K562 (cell line): ENCODE results near the gene EXD2. TPM values are rescaled to one million over a fixed set of nuclear protein-coding genes. Genes with fewer than 3 reads are reported as not detected.

ENCODE experiments used
- ATAC-seq: fragments of 200-7000 bp; cut with Tn5 transposase; 3 replicates; pipeline ENCODE4 v1.9.1; 2020; ENCODE audit warnings: moderate library complexity
- BruUV-seq: library from RNA; stranded (reverse); fragments of 400-500 nt; replicated peaks from 2 replicates; lab custom pipeline; 2021; lab: Mats Ljungman, UMichigan
- CTCF ChIA-PET: fragments of 300-600 bp; formaldehyde crosslinking; extraction: SDS; loops from one replicate; lab custom pipeline; 2021; ENCODE audit warnings: low intra/inter-chr PET ratio; lab: Yijun Ruan, JAX
- POLR2A ChIA-PET: fragments of 300-600, 350-650 bp; sonication (Branson Sonifier 250); formaldehyde crosslinking; extraction: SDS; loops from one replicate; lab custom pipeline; 2021; ENCODE audit warnings: antibody characterized with exemption, inconsistent platforms; lab: Yijun Ruan, JAX
- DNase-seq, 4 experiments: peaks; one replicate each; pipeline versions ENCODE4 v3.0.0 to v3.0.0-alpha.2; 2011 to 2018; ENCODE audit warnings: low spot score in 3 of 4, mixed read lengths in 3 of 4; ENCODE audit errors: extremely low read depth in 1 of 4
- FAIRE-seq: peaks from 2 replicates; lab custom pipeline; 2011; peaks lifted over from hg19 to GRCh38; lab: Jason Lieb, UNC
- H2AFZ ChIP-seq: 2 replicates; pipeline ENCODE4 v1.6.0; 2011; ENCODE audit warnings: low read depth, low read length, control low read depth, inconsistent platforms
- H3K27ac ChIP-seq: fragments of 200-600 bp; 3 replicates; pipeline ENCODE4 v1.8.0; 2011; ENCODE audit warnings: low read depth, mild to moderate bottlenecking, control low read depth, inconsistent platforms, low read length, moderate library complexity, mixed read lengths; ENCODE audit errors: extremely low read depth
- H3K27me3 ChIP-seq, 2 experiments: fragments of 300-600 bp in 1 of 2; 2 replicates in 1 of 2; 3 replicates in 1 of 2; pipeline versions ENCODE4 v1.6.0 to v1.8.0; 2011; ENCODE audit warnings: inconsistent platforms in 2 of 2, low read length in 2 of 2, mild to moderate bottlenecking in 1 of 2, mixed read lengths in 1 of 2, moderate library complexity in 1 of 2; ENCODE audit not compliant: control insufficient read depth in 2 of 2, insufficient read depth in 2 of 2
- H3K36me3 ChIP-seq: fragments of 300-600 bp; 3 replicates; pipeline ENCODE4 v1.8.0; 2011; ENCODE audit warnings: mild to moderate bottlenecking, low read length, inconsistent platforms; ENCODE audit not compliant: control insufficient read depth, insufficient read depth
- H3K4me1 ChIP-seq, 2 experiments: fragments of 200-600 bp in 1 of 2; replicated peaks in 1 of 2; 2 replicates in 1 of 2; 3 replicates in 1 of 2; pipeline versions ENCODE4 v1.5.1 to v1.8.0; 2011; ENCODE audit warnings: inconsistent platforms in 2 of 2, low read length in 2 of 2, mild to moderate bottlenecking in 1 of 2, mixed read lengths in 1 of 2, moderate library complexity in 1 of 2; ENCODE audit not compliant: control insufficient read depth in 2 of 2, insufficient read depth in 2 of 2
- H3K4me2 ChIP-seq: 2 replicates; pipeline ENCODE4 v1.6.1; 2011; ENCODE audit warnings: low read length, control low read depth, inconsistent platforms, mixed read lengths; ENCODE audit not compliant: insufficient read depth
- H3K4me3 ChIP-seq: fragments of 200-600 bp; sonication (generic), shearing (Covaris generic); 2 replicates; pipeline ENCODE4 v1.5.1; 2016; ENCODE audit warnings: control low read depth, inconsistent platforms
- H3K79me2 ChIP-seq: fragments of 200-600 bp; 3 replicates; pipeline ENCODE4 v1.8.0; 2011; ENCODE audit warnings: low read length, inconsistent platforms; ENCODE audit not compliant: control insufficient read depth, insufficient read depth
- H3K9ac ChIP-seq, 2 experiments: 2 replicates each; pipeline versions ENCODE4 v1.6.0 to v1.6.1; 2011; ENCODE audit warnings: low read depth in 2 of 2, low read length in 2 of 2, control low read depth in 1 of 2, inconsistent platforms in 1 of 2, mild to moderate bottlenecking in 1 of 2, mixed read lengths in 1 of 2; ENCODE audit not compliant: insufficient read depth in 1 of 2
- H3K9me1 ChIP-seq: one replicate; pipeline ENCODE4 v1.6.0; 2011; ENCODE audit warnings: inconsistent platforms, mild to moderate bottlenecking, low read length, moderate library complexity; ENCODE audit not compliant: control insufficient read depth, insufficient read depth
- H3K9me3 ChIP-seq: replicated peaks from 2 replicates; pipeline ENCODE4 v1.5.1; 2011; ENCODE audit warnings: low read depth, low read length, inconsistent platforms; ENCODE audit not compliant: control insufficient read depth, insufficient read depth
- H4K20me1 ChIP-seq: replicated peaks from 2 replicates; pipeline ENCODE4 v1.6.1; 2011; ENCODE audit warnings: low read length, inconsistent platforms, mixed read lengths; ENCODE audit not compliant: control insufficient read depth, insufficient read depth
- BACH1 ChIP-seq: fragments of 200-800 bp; sonication (Bioruptor generic); IDR thresholded peaks from 2 replicates; pipeline ENCODE4 v1.6.1; 2016; ENCODE audit warnings: missing genetic modification characterization, missing compliant biosample characterization
- BRD9 ChIP-seq: fragments of 450-650 bp; IDR thresholded peaks from 2 replicates; pipeline ENCODE4 v1.6.1; 2018; ENCODE audit warnings: low read depth; ENCODE audit not compliant: partially characterized antibody
- MYC ChIP-seq, 2 experiments: fragments of 250-450 bp in 1 of 2; sonication (Bioruptor Pico) in 1 of 2; IDR thresholded peaks; 2 replicates each; pipeline versions ENCODE4 v1.5.1 to v1.6.1; 2012 to 2021; ENCODE audit warnings: low read depth in 2 of 2, borderline replicate concordance in 1 of 2, improper control_type of control experiment in 1 of 2, low read length in 1 of 2, mild to moderate bottlenecking in 1 of 2, moderate library complexity in 1 of 2
- RBM15 ChIP-seq: fragments of 200-400 bp; formaldehyde crosslinking; IDR thresholded peaks from 2 replicates; pipeline ENCODE4 v1.6.1; 2018; ENCODE audit warnings: mild to moderate bottlenecking, low read length, moderate library complexity; ENCODE audit not compliant: insufficient read depth
- SMAD2 ChIP-seq: fragments of 150-350 bp; IDR thresholded peaks from 2 replicates; pipeline ENCODE4 v1.6.1; 2014; ENCODE audit warnings: low read depth, mild to moderate bottlenecking, low read length
- ZNF184 ChIP-seq: sonication (generic); formaldehyde crosslinking; IDR thresholded peaks from 2 replicates; pipeline ENCODE4 v1.5.0; 2020; ENCODE audit warnings: missing genetic modification reagents
- ZNF232 ChIP-seq: sonication (generic); formaldehyde crosslinking; IDR thresholded peaks from 2 replicates; pipeline ENCODE4 v1.8.0; 2022; ENCODE audit warnings: mild to moderate bottlenecking, missing genetic modification reagents
- WGBS: fragments of 100-300 bp; shearing (Covaris generic); methylation state at CpG from one replicate; pipeline ENCODE4 v1.1.6; 2016; ENCODE audit warnings: low coverage, mixed read lengths; ENCODE audit not compliant: insufficient coverage; ENCODE audit errors: missing lambda C conversion rate; 5-methylcytosine and 5-hydroxymethylcytosine counted together
- in situ Hi-C: fragments of 300-500 bp; cut with MboI; formaldehyde crosslinking; loops from 4 replicates; pipeline ENCODE4 v1.15.0; 2018; ENCODE audit warnings: inconsistent platforms, mixed read lengths
- intact Hi-C: fragments of 100-400 bp; cut with micrococcal nuclease; formaldehyde crosslinking; loops from 2 replicates; pipeline ENCODE4 v1.14.2; 2022
- polyA plus RNA-seq, 8 experiments: library from polyadenylated mRNA; depleted of rRNA in 4 of 8; stranded (reverse) in 5 of 8; unstranded in 3 of 8; fragments of >200 nt; fragmentation: Nextera tagmentation in 2 of 8; fragmentation: Illumina TruSeq in 1 of 8; extraction: Ambion mirVana in 2 of 8; extraction: Trizol in 1 of 8; gene quantifications; 2 replicates each; pipeline versions ENCODE4 v1.2.1 to v1.2.3, GENCODE V29; 2011 to 2014; ENCODE audit warnings: inconsistent platforms in 1 of 8, missing spikeins in 1 of 8
- total RNA-seq, 7 experiments: library from RNA; depleted of rRNA in 6 of 7; stranded (reverse); fragments of >200 nt in 6 of 7; fragmentation: Illumina TruSeq in 2 of 7; extraction: Trizol in 2 of 7; gene quantifications; 2 replicates each; pipeline versions ENCODE4 v1.2.1 to v1.2.3, GENCODE V29; 2011 to 2021; ENCODE audit warnings: low replicate concordance in 1 of 7
- TF ChIP-seq, protein P1 (sequence below): fragments of 450-650 bp; formaldehyde crosslinking; IDR thresholded peaks from 2 replicates; pipeline ENCODE4 v1.4.0; 2020; ENCODE audit warnings: mild to moderate bottlenecking, mixed read lengths
- TF ChIP-seq, protein P2 (sequence below): sonication (generic); formaldehyde crosslinking; IDR thresholded peaks from 2 replicates; pipeline ENCODE4 v1.8.0; 2022; ENCODE audit warnings: mild to moderate bottlenecking, missing genetic modification reagents
- TF ChIP-seq, protein P3 (sequence below): fragments of 250-450 bp; sonication (Bioruptor Pico); IDR thresholded peaks from 2 replicates; pipeline ENCODE4 v1.4.0; 2020; ENCODE audit warnings: mild to moderate bottlenecking

EXD2 gene
- total and polyA plus RNA-seq, 9 of the 15 experiments (the other 6 are each of a cell fraction or from before 2014, with no cell fraction given): 1.6 to 7.5 (median 3.7) TPM

DNA sequence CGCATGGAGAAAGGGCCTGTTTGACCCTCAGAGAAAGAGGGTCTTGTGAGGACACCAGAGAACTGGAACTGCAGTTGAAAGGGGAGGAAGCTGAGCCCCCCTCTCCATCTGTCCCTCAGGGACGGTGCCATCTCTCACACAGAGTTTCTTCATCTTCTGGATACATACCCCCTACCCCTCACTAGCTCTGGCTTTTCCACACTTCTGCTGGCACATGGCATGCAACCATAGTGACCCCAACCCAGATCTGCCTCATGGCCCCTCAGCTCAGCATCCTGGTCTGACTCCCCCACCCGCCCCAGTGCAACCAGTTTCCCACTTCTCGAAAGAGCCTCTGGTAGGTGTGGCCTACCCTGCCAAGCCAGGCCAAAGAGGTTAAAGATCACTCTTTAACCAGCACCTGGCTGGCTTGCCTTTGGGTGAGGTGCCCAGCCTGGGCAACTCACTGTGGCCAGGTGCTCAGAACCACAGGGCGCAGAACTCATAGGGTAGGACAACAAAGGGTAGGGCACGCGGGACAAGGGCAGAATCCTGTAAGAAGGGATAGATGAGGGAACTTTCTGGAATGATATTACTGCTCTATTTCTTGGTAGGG is 94.5 kb downstream of the EXD2 start:
- peaks cover 3 to 38% of the 10 kb centered on the region in 2 experiments; a peak in 2 of 5 replicates for H3K27me3 ChIP-seq
- ChIA-PET CTCF (no interaction called here), POLR2A (no interaction called here)
- ATAC-seq: no peak
- no peak overlapping the region for H2AFZ ChIP-seq
- no peaks in the 10 kb centered on the region for H3K9me3 ChIP-seq
- 3% methylated on average over 7 of the region's 7 CpGs for WGBS
- H3K79me2 ChIP-seq: no peaks in the 10 kb centered on the region
- H3K4me2 ChIP-seq: no peak overlapping the region
- intact Hi-C loops (no loop called here), in situ Hi-C loops (no loop called here)
- FAIRE-seq: no peak
- no peaks in the 10 kb centered on the region for H3K36me3 ChIP-seq
- H3K4me3 ChIP-seq: no peak overlapping the region
- H3K4me1 ChIP-seq: no peaks in the 10 kb centered on the region
- no peaks in the 10 kb centered on the region for H4K20me1 ChIP-seq
- TF ChIP-seq RBM15: no peak
- TF ChIP-seq ZNF232 (CRISPR knock-in tag): no peak
- TF ChIP-seq, protein P1, sequence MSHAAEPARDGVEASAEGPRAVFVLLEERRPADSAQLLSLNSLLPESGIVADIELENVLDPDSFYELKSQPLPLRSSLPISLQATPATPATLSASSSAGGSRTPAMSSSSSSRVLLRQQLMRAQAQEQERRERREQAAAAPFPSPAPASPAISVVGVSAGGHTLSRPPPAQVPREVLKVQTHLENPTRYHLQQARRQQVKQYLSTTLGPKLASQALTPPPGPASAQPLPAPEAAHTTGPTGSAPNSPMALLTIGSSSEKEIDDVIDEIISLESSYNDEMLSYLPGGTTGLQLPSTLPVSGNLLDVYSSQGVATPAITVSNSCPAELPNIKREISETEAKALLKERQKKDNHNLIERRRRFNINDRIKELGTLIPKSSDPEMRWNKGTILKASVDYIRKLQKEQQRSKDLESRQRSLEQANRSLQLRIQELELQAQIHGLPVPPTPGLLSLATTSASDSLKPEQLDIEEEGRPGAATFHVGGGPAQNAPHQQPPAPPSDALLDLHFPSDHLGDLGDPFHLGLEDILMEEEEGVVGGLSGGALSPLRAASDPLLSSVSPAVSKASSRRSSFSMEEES (CRISPR knock-in tag): no peak
- no peak for TF ChIP-seq MYC (IDR thresholded peaks at IDR 0.05; ENCODE audit: low read depth, low read length)
- TF ChIP-seq MYC (CRISPR knock-in tag; IDR thresholded peaks at IDR 0.05; ENCODE audit: borderline replicate concordance, low read depth): no peak
- TF ChIP-seq, protein P2, sequence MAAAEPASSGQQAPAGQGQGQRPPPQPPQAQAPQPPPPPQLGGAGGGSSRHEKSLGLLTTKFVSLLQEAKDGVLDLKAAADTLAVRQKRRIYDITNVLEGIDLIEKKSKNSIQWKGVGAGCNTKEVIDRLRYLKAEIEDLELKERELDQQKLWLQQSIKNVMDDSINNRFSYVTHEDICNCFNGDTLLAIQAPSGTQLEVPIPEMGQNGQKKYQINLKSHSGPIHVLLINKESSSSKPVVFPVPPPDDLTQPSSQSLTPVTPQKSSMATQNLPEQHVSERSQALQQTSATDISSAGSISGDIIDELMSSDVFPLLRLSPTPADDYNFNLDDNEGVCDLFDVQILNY (CRISPR knock-in tag): no peak
- TF ChIP-seq BRD9: no peak
- TF ChIP-seq ZNF184 (CRISPR knock-in tag): no peak
- no peak for TF ChIP-seq SMAD2
- no peak for TF ChIP-seq BACH1 (tag)
- TF ChIP-seq, protein P3, sequence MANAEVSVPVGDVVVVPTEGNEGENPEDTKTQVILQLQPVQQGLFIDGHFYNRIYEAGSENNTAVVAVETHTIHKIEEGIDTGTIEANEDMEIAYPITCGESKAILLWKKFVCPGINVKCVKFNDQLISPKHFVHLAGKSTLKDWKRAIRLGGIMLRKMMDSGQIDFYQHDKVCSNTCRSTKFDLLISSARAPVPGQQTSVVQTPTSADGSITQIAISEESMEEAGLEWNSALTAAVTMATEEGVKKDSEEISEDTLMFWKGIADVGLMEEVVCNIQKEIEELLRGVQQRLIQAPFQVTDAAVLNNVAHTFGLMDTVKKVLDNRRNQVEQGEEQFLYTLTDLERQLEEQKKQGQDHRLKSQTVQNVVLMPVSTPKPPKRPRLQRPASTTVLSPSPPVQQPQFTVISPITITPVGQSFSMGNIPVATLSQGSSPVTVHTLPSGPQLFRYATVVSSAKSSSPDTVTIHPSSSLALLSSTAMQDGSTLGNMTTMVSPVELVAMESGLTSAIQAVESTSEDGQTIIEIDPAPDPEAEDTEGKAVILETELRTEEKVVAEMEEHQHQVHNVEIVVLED (CRISPR knock-in tag): no peak
- no peak overlapping the region for H3K27ac ChIP-seq
- no peak overlapping the region for H3K9ac ChIP-seq
- no TSS peak for BruUV-seq
- H3K9me1 ChIP-seq: no peaks in the 10 kb centered on the region
- DNase-seq: no peak
